Esophagus squamous epithelium (tissue), 5 donors: ENCODE results near the gene PIK3CG. TPM values are rescaled to one million over a fixed set of nuclear protein-coding genes. Genes with fewer than 3 reads are reported as not detected.
A peak's percentile ranks its signal among the peaks of the same experiment; 100 is the strongest.

Experiments
- DNase-seq: peaks from one replicate; lab custom pipeline; 2025; lab: John Stamatoyannopoulos, UW
- H3K27ac ChIP-seq, 4 donors: fragments of 200-600 bp; sonication (generic); one replicate each; pipeline ENCODE4 v1.5.1; 2016 to 2019; ENCODE audit warnings: mild to moderate bottlenecking in 1 of 4
- H3K27me3 ChIP-seq, 4 donors: fragments of 200-600 bp; sonication (generic); 1 replicate in 3 of 4; 2 replicates in 1 of 4; pipeline versions ENCODE4 v1.5.1 to v1.6.0; 2017 to 2021; ENCODE audit warnings: antibody characterized with exemption in 1 of 4
- H3K36me3 ChIP-seq, 3 donors: fragments of 200-600 bp; sonication (generic); one replicate each; pipeline ENCODE4 v1.5.1; 2016 to 2019
- H3K4me1 ChIP-seq, 3 donors: fragments of 200-600 bp; sonication (generic); one replicate each; pipeline ENCODE4 v1.5.1; 2017 to 2019
- H3K4me3 ChIP-seq, 4 donors: fragments of 200-600 bp; sonication (generic); 1 replicate in 3 of 4; 2 replicates in 1 of 4; pipeline ENCODE4 v1.5.1; 2016 to 2019; ENCODE audit warnings: mild to moderate bottlenecking in 2 of 4, moderate library complexity in 1 of 4
- H3K9me3 ChIP-seq, 3 donors: fragments of 200-600 bp; sonication (generic); one replicate each; pipeline ENCODE4 v1.5.1; 2016 to 2019
- POLR2A ChIP-seq, 4 donors: fragments of 450-650 bp; IDR thresholded peaks; one replicate each; pipeline ENCODE4 v1.6.1; 2017; ENCODE audit warnings: antibody characterized with exemption in 4 of 4, mild to moderate bottlenecking in 4 of 4, moderate library complexity in 3 of 4
- WGBS, 2 donors: methylation state at CpG; one replicate each; pipeline ENCODE4 v1.1.5; 2018; 5-methylcytosine and 5-hydroxymethylcytosine counted together
- intact Hi-C: fragments of 100-400 bp; cut with DNase I; formaldehyde crosslinking; loops from one replicate; pipeline ENCODE4 v1.15.0; 2022
- total RNA-seq, 4 donors: library from RNA; depleted of rRNA; stranded (reverse); fragments of >200 nt; gene quantifications; one replicate each; pipeline ENCODE4 v1.1.0, GENCODE V29; 2016
- TF ChIP-seq, protein P1 (sequence below), 6 experiments: fragments of 450-650 bp in 4 of 6; fragments of 200-600 bp in 2 of 6; sonication (generic) in 2 of 6; IDR thresholded peaks; one replicate each; pipeline ENCODE4 v1.5.1; 2016 to 2019; ENCODE audit warnings: antibody characterized with exemption in 6 of 6, mild to moderate bottlenecking in 4 of 6, moderate library complexity in 4 of 6
- donor health status: DM: yes; HTN: yes; CAD: no.

Gene PIK3CG
- total RNA-seq: 1 to 10 TPM; 1.3 to 6.1 (median 2.5) TPM

DNA sequence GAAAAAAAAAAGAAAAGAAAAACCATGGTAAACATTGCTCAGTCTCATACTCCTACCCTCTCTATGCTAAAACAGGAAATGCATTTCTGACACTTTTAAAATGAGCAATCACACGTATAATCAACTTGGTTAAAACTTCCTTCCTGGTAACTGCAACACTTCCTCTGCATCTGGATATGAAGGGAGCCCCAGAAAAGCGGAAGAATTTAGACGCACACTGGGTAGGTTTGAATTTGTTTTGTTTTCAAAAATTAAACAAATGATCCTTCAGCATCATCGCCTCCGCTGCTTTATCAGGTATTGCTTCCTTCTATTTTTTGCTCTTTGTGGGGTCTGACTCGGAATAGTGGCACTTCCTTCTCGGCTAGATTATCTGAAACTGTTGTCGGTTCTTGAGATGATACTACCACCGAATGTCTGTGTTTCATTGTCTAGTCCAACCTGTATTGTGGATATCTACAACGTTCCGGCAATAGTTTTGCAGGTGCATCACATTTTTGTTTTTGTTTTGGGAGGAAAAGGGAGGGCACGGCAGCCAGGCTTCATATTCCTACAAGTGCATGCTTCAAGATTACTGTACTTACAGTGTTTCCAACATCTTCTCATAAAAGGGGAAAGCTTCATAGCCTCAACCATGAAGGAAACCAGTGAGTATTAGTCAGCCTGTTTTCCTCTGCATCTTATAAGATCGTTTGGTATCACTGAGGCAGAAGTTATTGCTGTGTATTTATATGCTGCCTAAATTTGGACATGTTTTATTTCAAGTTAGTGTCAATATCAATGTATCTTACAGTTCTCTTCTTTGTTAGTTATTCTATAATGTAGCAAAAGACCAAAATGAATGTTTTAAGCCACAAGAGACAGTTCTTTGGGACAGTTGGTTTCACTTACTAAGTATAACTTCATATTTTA lies at the start of gene PIK3CG:
TSS of gene PIK3CG (plus strand) at position 153 of the 912 bp plus-strand sequence. CDS start 2,280 bp downstream, outside the sequence.
- peaks cover 0 to 11% (median 0%) of the 10 kb centered on the region in 3 donors for H3K36me3 ChIP-seq
- peak within 1 kb of the TSS in 3 of 4 donors; percentile 33 to 52 (median 41) for H3K4me3 ChIP-seq
- H3K4me1 ChIP-seq: peaks cover 0 to 31% (median 0%) of the 10 kb centered on the region in 3 donors
- H3K9me3 ChIP-seq: no peaks in the 10 kb centered on the region
- DNase-seq: no peak
- WGBS, 2 donors: 41 to 53% methylated on average over 13 of the region's 13 CpGs
- no peak for TF ChIP-seq POLR2A (IDR thresholded peaks at IDR 0.05)
- TF ChIP-seq, protein P1, sequence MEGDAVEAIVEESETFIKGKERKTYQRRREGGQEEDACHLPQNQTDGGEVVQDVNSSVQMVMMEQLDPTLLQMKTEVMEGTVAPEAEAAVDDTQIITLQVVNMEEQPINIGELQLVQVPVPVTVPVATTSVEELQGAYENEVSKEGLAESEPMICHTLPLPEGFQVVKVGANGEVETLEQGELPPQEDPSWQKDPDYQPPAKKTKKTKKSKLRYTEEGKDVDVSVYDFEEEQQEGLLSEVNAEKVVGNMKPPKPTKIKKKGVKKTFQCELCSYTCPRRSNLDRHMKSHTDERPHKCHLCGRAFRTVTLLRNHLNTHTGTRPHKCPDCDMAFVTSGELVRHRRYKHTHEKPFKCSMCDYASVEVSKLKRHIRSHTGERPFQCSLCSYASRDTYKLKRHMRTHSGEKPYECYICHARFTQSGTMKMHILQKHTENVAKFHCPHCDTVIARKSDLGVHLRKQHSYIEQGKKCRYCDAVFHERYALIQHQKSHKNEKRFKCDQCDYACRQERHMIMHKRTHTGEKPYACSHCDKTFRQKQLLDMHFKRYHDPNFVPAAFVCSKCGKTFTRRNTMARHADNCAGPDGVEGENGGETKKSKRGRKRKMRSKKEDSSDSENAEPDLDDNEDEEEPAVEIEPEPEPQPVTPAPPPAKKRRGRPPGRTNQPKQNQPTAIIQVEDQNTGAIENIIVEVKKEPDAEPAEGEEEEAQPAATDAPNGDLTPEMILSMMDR (IDR thresholded peaks at IDR 0.05): no peak
- intact Hi-C loops: no loop called here
- peak within 1 kb of the TSS in 3 of 4 donors; percentile 34 to 72 (median 62) for H3K27ac ChIP-seq
- no peaks in the 10 kb centered on the region for H3K27me3 ChIP-seq

DNA sequence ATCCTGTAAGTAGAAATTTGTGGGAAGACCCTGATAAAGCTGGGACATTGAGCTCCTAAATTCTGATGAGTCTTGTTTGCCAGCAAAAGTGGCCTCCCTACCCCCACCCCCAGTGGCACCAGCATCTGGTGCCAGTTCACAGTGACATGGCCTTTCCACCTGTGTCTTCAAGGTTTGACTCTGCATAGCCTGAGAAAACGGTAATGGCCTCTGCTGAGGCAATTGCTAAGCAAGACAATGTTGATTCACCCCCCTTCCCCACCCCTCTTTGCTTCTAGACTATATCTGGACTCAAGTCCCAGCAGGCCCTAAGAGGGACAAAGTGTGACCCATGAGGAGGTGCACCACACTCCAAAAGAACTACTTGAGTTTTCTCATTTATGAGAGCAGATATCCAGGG lies 48.0 kb upstream of the PIK3CG start:
- no peak for DNase-seq
- WGBS, 2 donors: no CpG with 5 or more reads among the region's 1 CpG
- H3K4me1 ChIP-seq: no peaks in the 10 kb centered on the region

DNA sequence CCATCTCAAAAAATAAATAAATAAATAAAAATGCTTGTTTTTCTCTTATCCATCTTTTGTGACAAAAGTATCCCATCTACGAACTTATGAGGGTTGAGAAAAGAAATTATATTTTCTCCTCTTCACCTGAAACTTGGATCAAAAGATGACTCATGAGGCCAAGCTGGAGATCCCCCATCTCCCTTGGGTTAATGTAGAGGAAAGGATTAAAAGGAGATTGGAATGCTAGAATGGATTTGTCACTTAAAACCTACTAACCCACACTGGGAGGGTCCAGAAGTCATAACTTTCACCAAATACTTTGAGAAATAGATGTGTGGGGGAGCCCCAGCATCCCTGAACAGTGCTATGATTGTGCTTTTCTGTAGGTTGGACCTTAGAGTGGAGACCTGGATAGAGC lies 46.3 kb upstream of the PIK3CG start:
- Histone ChIP-seq H3K27ac (no peak overlapping the region), H3K9me3 (no peaks in the 10 kb centered on the region), H3K4me3 (no peak overlapping the region), H3K36me3 (no peaks in the 10 kb centered on the region), H3K4me1 (no peaks in the 10 kb centered on the region), H3K27me3 (no peaks in the 10 kb centered on the region)
- 14 to 21% methylated on average over 1 of the region's 1 CpG for WGBS, 2 donors
- no peak for DNase-seq
- TF ChIP-seq POLR2A (IDR thresholded peaks at IDR 0.05): no peak
- TF ChIP-seq, protein P1 (IDR thresholded peaks at IDR 0.05): no peak
- intact Hi-C loops: no loop called here

More for the DNA sequence above, 48.0 kb upstream of the PIK3CG start:
- Histone ChIP-seq H3K27ac (no peak overlapping the region), H3K36me3 (no peaks in the 10 kb centered on the region), H3K4me3 (no peak overlapping the region), H3K27me3 (no peaks in the 10 kb centered on the region), H3K9me3 (no peaks in the 10 kb centered on the region)
- intact Hi-C loops: no loop called here
- TF ChIP-seq, protein P1 (IDR thresholded peaks at IDR 0.05): no peak
- no peak for TF ChIP-seq POLR2A (IDR thresholded peaks at IDR 0.05)

DNA sequence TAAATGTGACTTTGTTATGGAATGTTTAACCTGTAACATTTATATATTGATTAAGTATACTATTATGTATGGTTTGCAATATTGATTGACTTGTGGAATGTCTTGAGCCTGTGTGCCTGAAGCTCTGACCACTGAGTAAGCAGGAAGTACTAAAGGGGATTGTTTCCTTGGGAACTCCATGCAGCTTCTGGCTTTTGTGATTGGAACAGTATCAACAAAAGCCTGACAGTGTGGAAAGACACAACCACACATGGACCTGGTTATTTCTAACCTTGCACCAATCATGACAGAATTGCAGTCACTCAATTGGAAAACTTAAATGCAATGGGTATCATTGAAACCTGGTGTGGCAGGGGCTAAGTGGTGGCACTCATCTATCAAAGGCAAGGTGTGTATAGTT lies 45.5 kb upstream of the PIK3CG start:
- intact Hi-C loops: no loop called here
- no peak overlapping the region for H3K4me3 ChIP-seq
- no peaks in the 10 kb centered on the region for H3K4me1 ChIP-seq
- no peak for TF ChIP-seq POLR2A (IDR thresholded peaks at IDR 0.05)
- TF ChIP-seq, protein P1 (IDR thresholded peaks at IDR 0.05): no peak
- H3K27ac ChIP-seq: no peak overlapping the region
- no peak for DNase-seq
- H3K36me3 ChIP-seq: no peaks in the 10 kb centered on the region
- no peaks in the 10 kb centered on the region for H3K27me3 ChIP-seq
- H3K9me3 ChIP-seq: no peaks in the 10 kb centered on the region
